K562 (cell line): ENCODE measurements around the gene B3GALNT1. TPM values are rescaled to one million over a fixed set of nuclear protein-coding genes. Genes with fewer than 3 reads are reported as not detected.

Experiments used
- ATAC-seq: fragments of 200-7000 bp; cut with Tn5 transposase; 3 replicates; pipeline ENCODE4 v1.9.1; 2020; ENCODE audit warnings: moderate library complexity
- BruUV-seq: library from RNA; stranded (reverse); fragments of 400-500 nt; replicated peaks from 2 replicates; lab custom pipeline; 2021; lab: Mats Ljungman, UMichigan
- CTCF ChIA-PET: fragments of 300-600 bp; formaldehyde crosslinking; extraction: SDS; loops from one replicate; lab custom pipeline; 2021; ENCODE audit warnings: low intra/inter-chr PET ratio; lab: Yijun Ruan, JAX
- POLR2A ChIA-PET: fragments of 300-600, 350-650 bp; sonication (Branson Sonifier 250); formaldehyde crosslinking; extraction: SDS; loops from one replicate; lab custom pipeline; 2021; ENCODE audit warnings: antibody characterized with exemption, inconsistent platforms; lab: Yijun Ruan, JAX
- DNase-seq, 4 experiments: peaks; one replicate each; pipeline versions ENCODE4 v3.0.0 to v3.0.0-alpha.2; 2011 to 2018; ENCODE audit warnings: low spot score in 3 of 4, mixed read lengths in 3 of 4; ENCODE audit errors: extremely low read depth in 1 of 4
- FAIRE-seq: peaks from 2 replicates; lab custom pipeline; 2011; peaks lifted over from hg19 to GRCh38; lab: Jason Lieb, UNC
- H2AFZ ChIP-seq: 2 replicates; pipeline ENCODE4 v1.6.0; 2011; ENCODE audit warnings: low read depth, low read length, control low read depth, inconsistent platforms
- H3K27ac ChIP-seq: fragments of 200-600 bp; 3 replicates; pipeline ENCODE4 v1.8.0; 2011; ENCODE audit warnings: low read depth, mild to moderate bottlenecking, control low read depth, inconsistent platforms, low read length, moderate library complexity, mixed read lengths; ENCODE audit errors: extremely low read depth
- H3K27me3 ChIP-seq, 2 experiments: fragments of 300-600 bp in 1 of 2; 2 replicates in 1 of 2; 3 replicates in 1 of 2; pipeline versions ENCODE4 v1.6.0 to v1.8.0; 2011; ENCODE audit warnings: inconsistent platforms in 2 of 2, low read length in 2 of 2, mild to moderate bottlenecking in 1 of 2, mixed read lengths in 1 of 2, moderate library complexity in 1 of 2; ENCODE audit not compliant: control insufficient read depth in 2 of 2, insufficient read depth in 2 of 2
- H3K36me3 ChIP-seq: fragments of 300-600 bp; 3 replicates; pipeline ENCODE4 v1.8.0; 2011; ENCODE audit warnings: mild to moderate bottlenecking, low read length, inconsistent platforms; ENCODE audit not compliant: control insufficient read depth, insufficient read depth
- H3K4me1 ChIP-seq, 2 experiments: fragments of 200-600 bp in 1 of 2; replicated peaks in 1 of 2; 2 replicates in 1 of 2; 3 replicates in 1 of 2; pipeline versions ENCODE4 v1.5.1 to v1.8.0; 2011; ENCODE audit warnings: inconsistent platforms in 2 of 2, low read length in 2 of 2, mild to moderate bottlenecking in 1 of 2, mixed read lengths in 1 of 2, moderate library complexity in 1 of 2; ENCODE audit not compliant: control insufficient read depth in 2 of 2, insufficient read depth in 2 of 2
- H3K4me2 ChIP-seq: 2 replicates; pipeline ENCODE4 v1.6.1; 2011; ENCODE audit warnings: low read length, control low read depth, inconsistent platforms, mixed read lengths; ENCODE audit not compliant: insufficient read depth
- H3K4me3 ChIP-seq: fragments of 200-600 bp; sonication (generic), shearing (Covaris generic); 2 replicates; pipeline ENCODE4 v1.5.1; 2016; ENCODE audit warnings: control low read depth, inconsistent platforms
- H3K79me2 ChIP-seq: fragments of 200-600 bp; 3 replicates; pipeline ENCODE4 v1.8.0; 2011; ENCODE audit warnings: low read length, inconsistent platforms; ENCODE audit not compliant: control insufficient read depth, insufficient read depth
- H3K9ac ChIP-seq, 2 experiments: 2 replicates each; pipeline versions ENCODE4 v1.6.0 to v1.6.1; 2011; ENCODE audit warnings: low read depth in 2 of 2, low read length in 2 of 2, control low read depth in 1 of 2, inconsistent platforms in 1 of 2, mild to moderate bottlenecking in 1 of 2, mixed read lengths in 1 of 2; ENCODE audit not compliant: insufficient read depth in 1 of 2
- H3K9me1 ChIP-seq: one replicate; pipeline ENCODE4 v1.6.0; 2011; ENCODE audit warnings: inconsistent platforms, mild to moderate bottlenecking, low read length, moderate library complexity; ENCODE audit not compliant: control insufficient read depth, insufficient read depth
- H3K9me3 ChIP-seq: replicated peaks from 2 replicates; pipeline ENCODE4 v1.5.1; 2011; ENCODE audit warnings: low read depth, low read length, inconsistent platforms; ENCODE audit not compliant: control insufficient read depth, insufficient read depth
- H4K20me1 ChIP-seq: replicated peaks from 2 replicates; pipeline ENCODE4 v1.6.1; 2011; ENCODE audit warnings: low read length, inconsistent platforms, mixed read lengths; ENCODE audit not compliant: control insufficient read depth, insufficient read depth
- CREM ChIP-seq: IDR thresholded peaks from 2 replicates; pipeline ENCODE4 v1.6.1; 2014; ENCODE audit warnings: antibody characterized with exemption, low read depth
- EHMT2 ChIP-seq: fragments of 450-650 bp; IDR thresholded peaks from 2 replicates; pipeline ENCODE4 v1.6.1; 2018; ENCODE audit warnings: antibody characterized with exemption
- HDAC1 ChIP-seq, 2 experiments: fragments of 450-650 bp; IDR thresholded peaks; 2 replicates each; pipeline ENCODE4 v1.6.1; 2016 to 2017; ENCODE audit warnings: inconsistent platforms in 1 of 2, mild to moderate bottlenecking in 1 of 2, moderate library complexity in 1 of 2
- TCFL5 ChIP-seq: fragments of 250-450 bp; sonication (Bioruptor Pico); conservative IDR thresholded peaks from 2 replicates; pipeline ENCODE4 v1.6.1; 2021; ENCODE audit warnings: mild to moderate bottlenecking, moderate library complexity, matching md5 sums
- U2AF2 ChIP-seq: fragments of 200-400 bp; formaldehyde crosslinking; optimal IDR thresholded peaks from 2 replicates; pipeline ENCODE3; 2017; ENCODE audit warnings: low read depth, mild to moderate bottlenecking, low read length
- ZNF354B ChIP-seq: fragments of 250-450 bp; sonication (Bioruptor Pico); IDR thresholded peaks from 2 replicates; pipeline ENCODE4 v1.4.0; 2020
- ZNF445 ChIP-seq: fragments of 250-450 bp; sonication (Bioruptor Pico); IDR thresholded peaks from 2 replicates; pipeline ENCODE4 v1.4.0; 2020; ENCODE audit warnings: low read depth, mild to moderate bottlenecking, moderate library complexity
- WGBS: fragments of 100-300 bp; shearing (Covaris generic); methylation state at CpG from one replicate; pipeline ENCODE4 v1.1.6; 2016; ENCODE audit warnings: low coverage, mixed read lengths; ENCODE audit not compliant: insufficient coverage; ENCODE audit errors: missing lambda C conversion rate; 5-methylcytosine and 5-hydroxymethylcytosine counted together
- in situ Hi-C: fragments of 300-500 bp; cut with MboI; formaldehyde crosslinking; loops from 4 replicates; pipeline ENCODE4 v1.15.0; 2018; ENCODE audit warnings: inconsistent platforms, mixed read lengths
- intact Hi-C: fragments of 100-400 bp; cut with micrococcal nuclease; formaldehyde crosslinking; loops from 2 replicates; pipeline ENCODE4 v1.14.2; 2022
- polyA plus RNA-seq, 8 experiments: library from polyadenylated mRNA; depleted of rRNA in 4 of 8; stranded (reverse) in 5 of 8; unstranded in 3 of 8; fragments of >200 nt; fragmentation: Nextera tagmentation in 2 of 8; fragmentation: Illumina TruSeq in 1 of 8; extraction: Ambion mirVana in 2 of 8; extraction: Trizol in 1 of 8; gene quantifications; 2 replicates each; pipeline versions ENCODE4 v1.2.1 to v1.2.3, GENCODE V29; 2011 to 2014; ENCODE audit warnings: inconsistent platforms in 1 of 8, missing spikeins in 1 of 8
- total RNA-seq, 7 experiments: library from RNA; depleted of rRNA in 6 of 7; stranded (reverse); fragments of >200 nt in 6 of 7; fragmentation: Illumina TruSeq in 2 of 7; extraction: Trizol in 2 of 7; gene quantifications; 2 replicates each; pipeline versions ENCODE4 v1.2.1 to v1.2.3, GENCODE V29; 2011 to 2021; ENCODE audit warnings: low replicate concordance in 1 of 7

B3GALNT1 gene
- total and polyA plus RNA-seq, 9 of the 15 experiments (the other 6 are each of a cell fraction or from before 2014, with no cell fraction given), result 0.53 to 2.0 (median 1.2) TPM

DNA sequence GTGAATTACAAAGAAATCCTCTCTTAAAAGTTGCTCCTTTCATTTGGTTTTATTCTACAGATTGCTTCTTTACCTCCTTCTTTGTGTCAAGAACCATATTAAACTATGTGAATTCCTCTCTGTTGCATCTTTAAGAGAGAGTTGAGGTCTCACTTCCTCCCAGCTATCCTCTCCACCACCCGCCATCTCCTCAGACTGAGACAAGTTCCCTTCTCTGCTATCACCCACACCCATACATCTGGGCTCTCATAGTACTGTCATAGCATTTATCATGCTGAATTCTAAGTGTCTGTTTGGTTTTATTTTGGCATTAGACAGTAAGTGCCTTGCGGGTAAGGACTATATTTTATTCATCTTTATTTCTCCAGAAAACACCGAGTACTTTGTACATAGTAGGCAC lies 54.2 kb downstream of the B3GALNT1 start:
- no peak for ATAC-seq
- Histone ChIP-seq H3K4me3 (no peak overlapping the region), H3K4me2 (no peak overlapping the region), H3K79me2 (no peaks in the 10 kb centered on the region), H3K4me1 (no peaks in the 10 kb centered on the region)
- CTCF ChIA-PET, result no interaction called here
- no peak for TF ChIP-seq ZNF445
- TF ChIP-seq HDAC1 (IDR thresholded peaks at IDR 0.05), result no peak
- no peak for TF ChIP-seq U2AF2
- TF ChIP-seq, all 486 proteins: peak for 0
- Histone ChIP-seq H2AFZ (no peak overlapping the region), H3K9ac (no peak overlapping the region), H3K27ac (no peak overlapping the region), H3K9me1 (no peaks in the 10 kb centered on the region), H3K36me3 (no peaks in the 10 kb centered on the region), H3K27me3 (no peaks in the 10 kb centered on the region), H3K9me3 (no peaks in the 10 kb centered on the region), H4K20me1 (no peaks in the 10 kb centered on the region)
- WGBS, result 5% methylated on average over 3 of the region's 3 CpGs
- POLR2A ChIA-PET, result no interaction called here
- in situ Hi-C loops, result no loop called here
- intact Hi-C loops, result no loop called here
- DNase-seq (peak in 1 of 4 experiments; percentile 6), FAIRE-seq (no peak)
- BruUV-seq, result no TSS peak

DNA sequence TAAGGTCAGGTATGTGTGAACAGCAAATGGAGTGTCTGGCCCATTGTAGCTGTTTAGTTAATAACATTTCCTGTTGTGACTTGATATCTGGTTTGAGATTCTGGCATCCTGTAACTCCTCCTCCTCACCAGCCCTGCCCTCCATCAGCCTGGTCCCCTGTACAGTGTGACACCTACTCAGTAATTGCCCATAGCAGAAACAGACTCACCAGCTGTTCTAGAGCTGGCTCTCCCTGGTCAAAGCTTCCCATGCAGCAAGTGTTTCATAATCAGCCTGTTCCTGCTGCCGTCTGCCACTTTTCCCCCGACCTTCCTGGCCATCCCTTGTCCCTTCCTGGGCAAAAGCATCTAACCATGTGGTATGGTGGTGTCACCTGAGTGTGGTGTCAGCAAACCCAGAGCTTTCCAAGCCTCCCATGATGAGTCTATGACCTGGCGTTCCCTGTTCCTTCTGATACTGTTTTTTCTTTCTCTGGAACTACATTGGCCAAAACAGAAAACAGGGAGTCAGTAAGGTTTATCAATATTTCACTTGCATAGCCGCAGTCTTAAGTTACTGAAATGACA lies 55.4 kb downstream of the B3GALNT1 start:
- ChIA-PET POLR2A (interaction anchor here (1.0 kb wide), 1 partner anchor 28 kb away, joined by 3 read pairs; no protein-coding TSS in a partner anchor), CTCF (no interaction called here)
- no peak overlapping the region for H2AFZ ChIP-seq
- ATAC-seq, result no peak
- 2% methylated on average over 4 of the region's 4 CpGs for WGBS
- no peaks in the 10 kb centered on the region for H4K20me1 ChIP-seq
- in situ Hi-C loops, result no loop called here
- no peak for FAIRE-seq
- no peaks in the 10 kb centered on the region for H3K79me2 ChIP-seq
- no peaks in the 10 kb centered on the region for H3K9me1 ChIP-seq
- H3K4me3 ChIP-seq, result no peak overlapping the region
- intact Hi-C loops, result loop anchor here (10.0 kb wide), 1 partner anchor 85 kb away; no protein-coding TSS in a partner anchor
- no peaks in the 10 kb centered on the region for H3K36me3 ChIP-seq
- no TSS peak for BruUV-seq
- no peak for DNase-seq
- TF ChIP-seq EHMT2, result no peak
- no peak for TF ChIP-seq TCFL5 (CRISPR knock-in tag)
- no peak for TF ChIP-seq ZNF354B
- TF ChIP-seq CREM, result no peak
- no peaks in the 10 kb centered on the region for H3K9me3 ChIP-seq
- no peak overlapping the region for H3K4me2 ChIP-seq
- no peaks in the 10 kb centered on the region for H3K27me3 ChIP-seq
- H3K27ac ChIP-seq, result no peak overlapping the region
- H3K4me1 ChIP-seq, result no peaks in the 10 kb centered on the region
- no peak overlapping the region for H3K9ac ChIP-seq
